GM21447 (cell line): ENCODE results near the gene ATP1B4.
A peak's percentile ranks its signal among the peaks of the same experiment; 100 is the strongest.

Source experiments
- ATAC-seq: cut with Tn5 transposase; IDR thresholded peaks from one replicate; pipeline ENCODE4 v1.9.1; 2021; ENCODE audit not compliant: unreplicated experiment

Gene ATP1B4

DNA sequence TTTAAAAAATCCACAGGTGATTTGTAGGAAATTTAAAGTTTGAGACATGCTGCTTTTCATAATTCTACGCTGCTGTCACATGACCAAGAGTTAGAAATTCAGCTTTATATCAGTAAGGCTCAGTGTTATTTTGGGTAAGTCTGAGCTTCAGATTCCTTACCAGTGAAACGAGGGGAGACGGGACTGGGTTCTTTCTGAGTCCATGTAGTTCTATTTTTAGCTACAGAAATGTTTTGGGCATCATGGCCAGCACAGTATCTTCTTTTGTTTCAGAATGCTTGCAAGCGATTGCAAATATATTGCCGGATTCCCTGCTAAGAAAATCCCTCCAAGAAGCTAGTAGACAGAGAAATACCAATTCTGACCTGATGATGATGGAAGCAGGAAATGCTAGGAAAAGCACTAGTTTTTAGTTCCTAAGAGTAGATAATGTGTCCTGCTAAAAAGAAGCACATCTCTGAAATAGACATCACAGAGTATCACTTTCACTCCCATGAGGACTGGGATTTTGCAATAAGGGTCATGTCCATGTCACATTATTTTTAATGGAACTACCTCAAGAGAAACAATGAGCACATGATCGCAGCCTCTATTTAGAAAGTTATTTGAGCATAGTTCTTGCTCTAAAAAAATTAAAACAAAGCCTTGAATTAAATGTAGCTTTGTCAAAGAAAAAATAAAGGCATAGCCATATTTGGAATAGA, 10.9 kb downstream of the ATP1B4 start:
- ATAC-seq: no peak

DNA sequence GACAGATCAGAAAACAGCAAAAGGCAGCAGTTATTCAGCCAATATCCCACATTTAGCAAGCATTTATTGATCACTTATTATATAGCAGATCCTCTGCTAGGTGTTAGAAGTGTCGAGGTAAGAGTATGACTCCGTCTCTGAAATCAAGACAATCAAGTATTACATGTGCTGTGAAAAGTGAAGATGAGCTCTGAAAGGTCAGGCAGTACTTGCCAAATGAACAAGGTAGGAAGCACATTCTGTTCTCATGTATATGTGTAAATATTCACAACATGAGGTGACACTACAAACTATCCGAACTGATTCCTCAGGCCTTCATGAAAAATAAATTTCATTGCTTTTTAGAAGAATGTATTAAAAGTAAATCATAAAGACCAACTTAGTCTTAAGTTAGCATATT, 15.3 kb downstream of the ATP1B4 start:
- ATAC-seq: no peak

DNA sequence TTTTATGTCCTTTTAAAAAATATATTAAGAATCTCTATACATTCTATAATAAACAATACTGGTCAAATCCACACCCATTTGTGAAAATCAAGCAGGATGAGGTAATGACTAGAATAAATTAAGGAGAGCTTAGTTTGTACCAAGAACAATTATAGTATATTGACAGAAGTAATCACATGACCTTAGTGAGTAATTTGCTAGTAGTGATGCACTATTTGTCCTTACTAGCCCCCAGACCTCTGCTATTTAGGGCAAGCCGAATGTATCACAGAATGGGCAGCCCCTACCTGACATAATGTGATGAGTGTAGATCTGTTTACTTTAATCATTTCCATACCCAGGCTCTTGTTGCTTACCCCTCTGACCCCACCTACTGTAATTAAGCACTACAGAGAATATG, 15.8 kb downstream of the ATP1B4 start:
- ATAC-seq: no peak

GRCh38 chrX:120378570-120378969, 16.7 kb downstream of the ATP1B4 start:
- ATAC-seq: no peak

- ATAC-seq: no peak
Observed at GRCh38 chrX:120379937-120380681, 18.2 kb downstream of the ATP1B4 start.

DNA sequence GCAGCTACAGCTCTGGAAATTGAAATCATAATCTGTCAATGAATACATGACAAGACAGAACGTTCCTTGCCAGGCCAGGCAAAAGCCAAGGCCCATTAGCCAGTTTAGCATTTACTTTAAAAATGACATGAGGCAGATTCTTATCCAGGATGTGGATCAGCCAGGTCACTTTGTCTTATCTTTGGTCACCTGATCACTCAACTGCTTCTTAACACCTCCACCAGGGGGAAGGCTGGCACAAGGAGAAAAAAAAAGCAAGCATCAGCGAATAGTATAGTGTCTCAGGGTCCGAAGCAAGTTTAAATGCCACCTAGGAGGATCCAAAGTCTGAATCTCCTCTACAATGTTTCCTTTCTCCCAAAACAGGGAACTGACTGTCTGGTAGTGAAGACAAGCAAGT, 18.8 kb downstream of the ATP1B4 start:
- ATAC-seq: peak; percentile 75

GRCh38 chrX:120401301-120401700, 39.4 kb downstream of the ATP1B4 start:
- ATAC-seq: no peak

DNA sequence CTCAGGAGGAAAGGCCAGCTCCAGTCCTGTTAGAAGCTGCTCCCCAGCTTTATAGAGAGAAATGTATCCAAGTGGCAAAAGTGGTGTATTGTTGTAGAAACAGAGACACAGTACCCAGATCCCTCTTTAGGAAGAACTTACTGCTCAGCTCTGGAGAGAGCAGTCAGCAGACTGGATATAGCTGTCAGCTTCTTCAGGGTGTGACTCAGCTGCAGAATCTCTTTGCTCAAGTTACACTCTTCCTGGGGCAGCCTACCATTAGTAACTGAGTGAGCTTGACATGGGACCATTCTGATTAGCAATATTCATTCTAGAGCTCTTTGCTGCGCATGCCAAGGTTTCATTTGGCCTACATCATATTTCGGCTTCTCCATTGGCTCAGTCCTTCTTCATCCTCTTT, 40.5 kb downstream of the ATP1B4 start:
- no peak for ATAC-seq

- no peak for ATAC-seq
Observed at GRCh38 chrX:120406638-120407037, 44.7 kb downstream of the ATP1B4 start.

DNA sequence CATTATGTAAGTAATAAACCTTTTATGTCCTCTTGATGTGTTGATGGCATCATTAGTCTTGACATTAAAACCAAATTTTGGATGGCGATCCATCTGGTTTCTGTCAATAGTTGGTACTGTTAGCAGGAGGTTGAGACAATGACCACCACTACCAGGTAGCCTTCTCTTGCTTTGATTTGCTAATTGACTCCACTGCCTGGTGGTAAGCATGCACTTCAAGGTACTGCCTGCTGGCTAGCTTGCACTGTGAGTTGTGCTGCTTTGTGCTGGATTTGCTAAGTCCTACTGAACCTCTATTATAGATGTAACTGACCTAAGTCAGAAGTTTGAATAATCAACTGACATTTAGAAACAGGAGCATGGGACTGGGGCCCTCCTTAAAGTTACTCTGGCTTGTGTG, 46.3 kb downstream of the ATP1B4 start:
- no peak for ATAC-seq

DNA sequence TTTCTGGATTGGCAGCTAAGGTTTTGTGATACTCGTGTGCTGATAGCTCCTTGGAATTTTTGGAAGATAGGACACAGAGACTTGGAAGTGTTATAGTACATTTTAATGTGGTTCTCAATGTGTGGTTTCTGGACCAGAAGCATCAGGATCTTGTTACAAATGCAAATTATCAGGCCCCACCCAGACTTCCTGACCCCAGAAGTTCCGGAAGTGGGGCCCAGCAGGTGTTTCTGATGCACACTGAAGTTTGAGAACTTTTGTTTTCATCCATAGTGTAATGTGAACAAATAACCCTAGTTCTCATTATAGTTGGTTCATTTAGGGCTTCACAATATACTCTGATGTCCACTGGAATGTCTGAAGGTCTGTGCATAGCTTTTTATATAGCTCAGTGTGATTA, 57.6 kb downstream of the ATP1B4 start:
- ATAC-seq: peak; percentile 77

DNA sequence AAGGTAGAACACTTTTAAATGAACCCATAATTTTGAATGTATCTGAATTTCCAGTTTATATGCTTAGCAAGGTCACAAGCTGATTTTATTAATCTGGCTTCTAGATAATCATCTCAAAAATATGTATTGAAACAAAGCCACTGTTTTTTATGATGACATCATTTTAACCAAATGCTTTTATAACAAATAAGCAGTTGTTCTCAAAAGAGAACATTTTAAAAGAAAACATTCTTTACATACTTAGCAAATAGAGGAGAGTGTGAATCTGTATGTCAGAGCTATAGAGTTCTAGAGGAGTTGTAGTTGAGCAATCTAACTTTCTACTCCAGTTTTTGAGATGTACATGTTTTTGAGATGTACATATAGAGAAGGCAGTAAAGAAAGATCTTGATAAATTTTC, 64.7 kb downstream of the ATP1B4 start:
- no peak for ATAC-seq

DNA sequence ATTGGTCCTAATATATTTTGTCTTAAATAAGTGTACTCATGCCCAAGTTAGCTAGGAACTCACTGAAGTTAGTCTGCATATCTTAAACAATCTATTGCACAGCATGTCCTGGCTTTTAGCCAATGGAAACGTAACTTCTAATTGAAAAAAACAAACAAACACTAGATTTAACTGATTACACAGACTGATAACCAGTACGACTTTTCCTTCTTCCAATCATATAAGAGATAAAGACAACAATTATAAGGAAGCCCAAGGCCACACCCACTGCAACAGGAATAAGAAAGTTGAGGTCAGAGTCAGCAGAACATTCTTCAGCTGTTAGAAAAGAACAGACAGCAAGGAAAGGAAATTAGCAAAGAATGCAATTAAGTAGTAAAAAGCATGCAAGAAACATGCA, 66.4 kb downstream of the ATP1B4 start:
- no peak for ATAC-seq

- ATAC-seq: no peak
Observed at GRCh38 chrX:120429776-120430540, 68.1 kb downstream of the ATP1B4 start.
